HCT116 (cell line): Measurements from ENCODE around the gene ZBTB8B. TPM values are rescaled to one million over a fixed set of nuclear protein-coding genes. Genes with fewer than 3 reads are reported as not detected.

ENCODE experiments used
- ATAC-seq: fragments of 200-7000 bp; cut with Tn5 transposase; 2 replicates; pipeline ENCODE4 v1.9.1; 2020; ENCODE audit warnings: mild to moderate bottlenecking, moderate library complexity
- BruUV-seq: library from RNA; stranded (reverse); fragments of 400-500 nt; replicated peaks from 2 replicates; lab custom pipeline; 2021; lab: Mats Ljungman, UMichigan
- CTCF ChIA-PET: fragments of 300-600 bp; sonication (Branson Sonifier 250); formaldehyde crosslinking; loops from one replicate; lab custom pipeline; 2021; ENCODE audit warnings: antibody characterized with exemption; lab: Charles Lee
- POLR2A ChIA-PET: fragments of 300-600, 350-600 bp; sonication (Branson Sonifier 250); formaldehyde crosslinking; loops from one replicate; lab custom pipeline; 2021; ENCODE audit warnings: antibody characterized with exemption; lab: Charles Lee
- RAD21 ChIA-PET, 2 experiments: fragments of 300-600 bp; sonication (Branson Sonifier 250); formaldehyde crosslinking; loops; one replicate each; lab custom pipeline; 2023; ENCODE audit warnings: low total read pairs in 2 of 2; ENCODE audit not compliant: uncharacterized antibody in 2 of 2, unreplicated experiment in 2 of 2, low non-redundant PET in 1 of 2; lab: Charles Lee
- DNase-seq: peaks from one replicate; pipeline ENCODE4 v3.0.0-alpha.2; 2010; ENCODE audit warnings: low read depth, low spot score
- H2AFZ ChIP-seq: fragments of 200-600 bp; shearing (Covaris generic), sonication (generic); 2 replicates; pipeline ENCODE4 v1.6.1; 2017; ENCODE audit warnings: low read depth, mixed run types, mixed read lengths, antibody characterized with exemption, low read length; ENCODE audit not compliant: poor library complexity, severe bottlenecking
- H3K27ac ChIP-seq: 2 replicates; pipeline ENCODE4 v1.5.1; 2012; ENCODE audit warnings: low read depth, low read length
- H3K27me3 ChIP-seq: fragments of 200-600 bp; sonication (generic); 2 replicates; pipeline ENCODE4 v1.6.1; 2016; ENCODE audit warnings: mixed run types, low read length, mixed read lengths; ENCODE audit not compliant: insufficient read depth
- H3K36me3 ChIP-seq, 2 experiments: fragments of 200-500 bp in 1 of 2; fragments of 200-600 bp in 1 of 2; sonication (Bioruptor generic) in 1 of 2; sonication (generic) in 1 of 2; 2 replicates each; pipeline versions ENCODE4 v1.5.1 to v1.6.1; 2014 to 2016; ENCODE audit warnings: low read length in 2 of 2, inconsistent platforms in 1 of 2, mixed read lengths in 1 of 2, mixed run types in 1 of 2; ENCODE audit not compliant: insufficient read depth in 2 of 2, control insufficient read depth in 1 of 2
- H3K4me1 ChIP-seq, 2 experiments: fragments of 200-600 bp in 1 of 2; sonication (generic) in 1 of 2; 2 replicates each; pipeline versions ENCODE4 v1.5.1 to v1.6.1; 2012 to 2017; ENCODE audit warnings: low read length in 2 of 2, inconsistent platforms in 1 of 2, mild to moderate bottlenecking in 1 of 2, mixed read lengths in 1 of 2, mixed run types in 1 of 2, moderate library complexity in 1 of 2; ENCODE audit not compliant: insufficient read depth in 2 of 2, control insufficient read depth in 1 of 2
- H3K4me2 ChIP-seq: fragments of 200-600 bp; sonication (generic); 2 replicates; pipeline ENCODE4 v1.6.1; 2017; ENCODE audit warnings: mixed run types, low read length, mixed read lengths
- H3K4me3 ChIP-seq, 2 experiments: fragments of 200-600 bp in 1 of 2; sonication (generic) in 1 of 2; replicated peaks in 1 of 2; 2 replicates each; pipeline ENCODE4 v1.5.1; 2011 to 2016; ENCODE audit warnings: low read length in 2 of 2, control low read depth in 1 of 2, low read depth in 1 of 2, mild to moderate bottlenecking in 1 of 2, mixed read lengths in 1 of 2, mixed run types in 1 of 2
- H3K79me2 ChIP-seq: fragments of 200-600 bp; sonication (generic); 2 replicates; pipeline ENCODE4 v1.6.1; 2017; ENCODE audit warnings: mild to moderate bottlenecking, mixed run types, low read length, moderate library complexity, mixed read lengths; ENCODE audit not compliant: insufficient read depth
- H3K9ac ChIP-seq: fragments of 200-600 bp; sonication (generic); 2 replicates; pipeline ENCODE4 v1.6.1; 2016; ENCODE audit warnings: low read length, mixed read lengths
- H3K9me2 ChIP-seq: fragments of 200-600 bp; sonication (generic), shearing (Covaris generic); 2 replicates; pipeline ENCODE4 v1.6.1; 2017; ENCODE audit warnings: mixed run types, mild to moderate bottlenecking, moderate library complexity; ENCODE audit not compliant: insufficient read depth
- H3K9me3 ChIP-seq, 2 experiments: fragments of 200-500 bp in 1 of 2; fragments of 200-600 bp in 1 of 2; sonication (Bioruptor generic) in 1 of 2; sonication (generic) in 1 of 2; 2 replicates each; pipeline ENCODE4 v1.6.1; 2014 to 2017; ENCODE audit warnings: low read length in 2 of 2, mixed read lengths in 2 of 2, inconsistent platforms in 1 of 2, low read depth in 1 of 2, mild to moderate bottlenecking in 1 of 2, mixed run types in 1 of 2, moderate library complexity in 1 of 2; ENCODE audit not compliant: control insufficient read depth in 1 of 2, insufficient read depth in 1 of 2
- H4K20me1 ChIP-seq: fragments of 200-600 bp; sonication (generic), shearing (Covaris generic); 2 replicates; pipeline ENCODE4 v1.6.1; 2017; ENCODE audit warnings: mixed run types, mild to moderate bottlenecking, moderate library complexity; ENCODE audit not compliant: insufficient read depth
- POLR2A ChIP-seq: IDR thresholded peaks from 2 replicates; pipeline ENCODE4 v1.7.0; 2011; ENCODE audit warnings: borderline replicate concordance; ENCODE audit not compliant: insufficient read depth, insufficient read length; ENCODE audit errors: extremely low read depth
- SIN3A ChIP-seq: IDR thresholded peaks from 2 replicates; pipeline ENCODE4 v1.6.1; 2012; ENCODE audit warnings: low read depth
- YY1 ChIP-seq: IDR thresholded peaks from 2 replicates; pipeline ENCODE4 v1.6.1; 2011; ENCODE audit warnings: low read length, low read depth, moderate library complexity, mild to moderate bottlenecking; ENCODE audit not compliant: insufficient replicate concordance; ENCODE audit errors: extremely low read depth
- ZFX ChIP-seq: fragments of 450-650 bp; IDR thresholded peaks from 2 replicates; pipeline ENCODE4 v1.6.1; 2017
- intact Hi-C: fragments of 100-400 bp; cut with micrococcal nuclease; formaldehyde crosslinking; loops from 2 replicates; pipeline ENCODE4 v1.10.0; 2022
- total RNA-seq: library from RNA; stranded (reverse); gene quantifications from one replicate; pipeline ENCODE4 v1.2.1, GENCODE V29; 2021; ENCODE audit not compliant: unreplicated experiment
- TF ChIP-seq, protein P1 (sequence below): IDR thresholded peaks from 2 replicates; pipeline ENCODE4 v1.6.1; 2012; ENCODE audit warnings: low read depth
- TF ChIP-seq, protein P2 (sequence below): IDR thresholded peaks from 2 replicates; pipeline ENCODE4 v1.6.1; 2012
- TF ChIP-seq, protein P3 (sequence below): IDR thresholded peaks from 2 replicates; pipeline ENCODE4 v1.6.1; 2012

The ZBTB8B gene
- total RNA-seq, 1 experiment from 2014 or later, result 0.25 TPM

DNA sequence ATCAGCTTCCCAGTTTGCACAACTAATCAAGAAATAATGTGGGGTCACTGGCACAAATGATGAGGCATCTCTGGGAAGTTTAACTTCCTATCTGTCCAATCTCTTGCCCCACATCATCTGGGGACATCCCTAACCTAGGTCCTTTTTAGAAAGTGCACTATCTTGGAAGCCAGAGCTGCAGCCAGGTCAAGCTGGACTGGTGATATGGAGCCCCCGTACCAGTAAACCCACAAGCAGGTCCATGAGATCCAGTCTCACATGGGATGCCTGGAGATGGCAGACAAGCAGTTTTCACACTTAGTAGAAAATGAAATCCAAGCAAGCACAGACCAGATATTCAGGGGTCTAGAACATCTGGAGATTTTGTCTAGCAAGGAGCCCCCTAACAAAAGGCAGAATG is 43.1 kb upstream of the ZBTB8B start:
- no peaks in the 10 kb centered on the region for H3K4me1 ChIP-seq
- TF ChIP-seq, protein P1, sequence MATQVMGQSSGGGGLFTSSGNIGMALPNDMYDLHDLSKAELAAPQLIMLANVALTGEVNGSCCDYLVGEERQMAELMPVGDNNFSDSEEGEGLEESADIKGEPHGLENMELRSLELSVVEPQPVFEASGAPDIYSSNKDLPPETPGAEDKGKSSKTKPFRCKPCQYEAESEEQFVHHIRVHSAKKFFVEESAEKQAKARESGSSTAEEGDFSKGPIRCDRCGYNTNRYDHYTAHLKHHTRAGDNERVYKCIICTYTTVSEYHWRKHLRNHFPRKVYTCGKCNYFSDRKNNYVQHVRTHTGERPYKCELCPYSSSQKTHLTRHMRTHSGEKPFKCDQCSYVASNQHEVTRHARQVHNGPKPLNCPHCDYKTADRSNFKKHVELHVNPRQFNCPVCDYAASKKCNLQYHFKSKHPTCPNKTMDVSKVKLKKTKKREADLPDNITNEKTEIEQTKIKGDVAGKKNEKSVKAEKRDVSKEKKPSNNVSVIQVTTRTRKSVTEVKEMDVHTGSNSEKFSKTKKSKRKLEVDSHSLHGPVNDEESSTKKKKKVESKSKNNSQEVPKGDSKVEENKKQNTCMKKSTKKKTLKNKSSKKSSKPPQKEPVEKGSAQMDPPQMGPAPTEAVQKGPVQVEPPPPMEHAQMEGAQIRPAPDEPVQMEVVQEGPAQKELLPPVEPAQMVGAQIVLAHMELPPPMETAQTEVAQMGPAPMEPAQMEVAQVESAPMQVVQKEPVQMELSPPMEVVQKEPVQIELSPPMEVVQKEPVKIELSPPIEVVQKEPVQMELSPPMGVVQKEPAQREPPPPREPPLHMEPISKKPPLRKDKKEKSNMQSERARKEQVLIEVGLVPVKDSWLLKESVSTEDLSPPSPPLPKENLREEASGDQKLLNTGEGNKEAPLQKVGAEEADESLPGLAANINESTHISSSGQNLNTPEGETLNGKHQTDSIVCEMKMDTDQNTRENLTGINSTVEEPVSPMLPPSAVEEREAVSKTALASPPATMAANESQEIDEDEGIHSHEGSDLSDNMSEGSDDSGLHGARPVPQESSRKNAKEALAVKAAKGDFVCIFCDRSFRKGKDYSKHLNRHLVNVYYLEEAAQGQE, result no peak
- no peak for TF ChIP-seq SIN3A
- no peak for TF ChIP-seq ZFX
- TF ChIP-seq POLR2A, result no peak
- TF ChIP-seq, protein P2, sequence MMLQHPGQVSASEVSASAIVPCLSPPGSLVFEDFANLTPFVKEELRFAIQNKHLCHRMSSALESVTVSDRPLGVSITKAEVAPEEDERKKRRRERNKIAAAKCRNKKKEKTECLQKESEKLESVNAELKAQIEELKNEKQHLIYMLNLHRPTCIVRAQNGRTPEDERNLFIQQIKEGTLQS, result no peak
- TF ChIP-seq YY1, result no peak
- TF ChIP-seq, protein P3, sequence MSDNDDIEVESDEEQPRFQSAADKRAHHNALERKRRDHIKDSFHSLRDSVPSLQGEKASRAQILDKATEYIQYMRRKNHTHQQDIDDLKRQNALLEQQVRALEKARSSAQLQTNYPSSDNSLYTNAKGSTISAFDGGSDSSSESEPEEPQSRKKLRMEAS, result no peak
- TF ChIP-seq, all 23 proteins: peak for 0
- Histone ChIP-seq H3K27me3 (no peaks in the 10 kb centered on the region; the same call in 1 of the 2 replicates), H3K9ac (no peak overlapping the region), H2AFZ (no peak overlapping the region), H3K9me3 (no peaks in the 10 kb centered on the region), H3K79me2 (no peaks in the 10 kb centered on the region), H4K20me1 (no peaks in the 10 kb centered on the region), H3K36me3 (no peaks in the 10 kb centered on the region), H3K4me2 (no peak overlapping the region), H3K27ac (no peak overlapping the region), H3K9me2 (no peaks in the 10 kb centered on the region), H3K4me3 (no peak overlapping the region)
- ChIA-PET POLR2A (no interaction called here), CTCF (no interaction called here), RAD21 (no interaction called here)
- intact Hi-C loops, result no loop called here
- DNase-seq (no peak), ATAC-seq (no peak)
- BruUV-seq, result no TSS peak
